ENCODE measurements around the gene LRRC14B.

The LRRC14B gene

DNA sequence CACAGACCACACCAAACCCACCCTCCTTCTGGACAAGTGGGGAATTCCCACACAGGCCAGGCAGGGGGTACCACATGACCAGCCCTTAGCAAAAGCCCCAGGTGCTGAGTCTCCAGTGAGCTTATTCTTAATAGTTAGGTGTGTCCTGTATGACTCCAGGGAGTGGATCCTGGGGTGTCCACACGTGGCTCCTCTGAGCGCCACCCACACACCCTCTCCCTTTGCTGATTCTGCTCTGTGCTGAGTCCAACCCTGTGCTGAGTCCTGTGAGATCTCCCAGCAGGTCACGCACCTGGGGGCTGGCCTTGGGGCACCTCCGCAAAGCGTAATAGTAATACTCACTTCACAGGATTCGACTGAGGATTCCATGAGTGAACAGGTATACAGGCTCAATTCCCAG lies 12.7 kb downstream of the LRRC14B start:
- Histone ChIP-seq H4K5ac (ENCODE audit: low read length) (no peak overlapping the region), H3K4me1 (ENCODE audit: control insufficient read depth, low read depth, low read length) (peaks cover 7% of the 10 kb centered on the region), H3K27me3 (ENCODE audit: insufficient read depth, low read length, poor library complexity) (no peaks in the 10 kb centered on the region), H3K18ac (ENCODE audit: low read length) (no peak overlapping the region), H3K4ac (ENCODE audit: low read depth, low read length) (no peak overlapping the region), H3K79me1 (ENCODE audit: low read length) (peaks cover 13% of the 10 kb centered on the region), H4K8ac (ENCODE audit: low read depth, low read length) (no peak overlapping the region), H2AK5ac (ENCODE audit: low read length) (no peak overlapping the region), H3K79me2 (ENCODE audit: control insufficient read depth, insufficient read depth, low read length) (peaks cover 9% of the 10 kb centered on the region), H2BK120ac (ENCODE audit: low read depth, low read length) (no peak overlapping the region), H3K56ac (ENCODE audit: low read length) (no peak overlapping the region), H2BK15ac (replicated peaks; ENCODE audit: low read depth) (no peak overlapping the region), H3K27ac (ENCODE audit: low read depth, low read length) (no peak overlapping the region), H3K23ac (ENCODE audit: low read length) (no peak overlapping the region), H2BK5ac (ENCODE audit: low read length) (no peak overlapping the region), H3K4me2 (ENCODE audit: low read length) (no peak overlapping the region), H3K4me3 (ENCODE audit: low read length) (no peak overlapping the region), H3K9ac (ENCODE audit: low read length) (no peak overlapping the region), H3K36me3 (ENCODE audit: control insufficient read depth, insufficient read depth, low read length) (peaks cover 2% of the 10 kb centered on the region)
- no peak for DNase-seq
- WGBS (ENCODE audit: extremely low coverage, insufficient coverage, low lambda C conversion rate), result no CpG with 5 or more reads among the region's 6 CpGs

DNA sequence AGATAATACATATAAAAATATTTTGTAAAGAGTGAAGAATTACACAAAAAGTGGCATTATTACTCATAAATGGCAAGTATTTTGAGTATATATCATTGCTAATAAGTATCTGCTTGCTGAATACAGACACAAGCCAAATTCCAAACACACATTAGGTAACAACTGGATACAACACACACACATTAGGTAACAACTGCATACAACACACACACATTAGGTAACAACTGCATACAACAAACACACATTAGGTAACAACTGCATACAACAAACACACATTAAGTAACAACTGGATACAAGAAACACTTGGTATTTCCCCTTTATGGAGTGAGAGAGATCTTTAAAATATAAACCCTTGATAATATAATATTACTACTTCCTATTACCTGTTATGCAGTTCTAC lies 13.2 kb downstream of the LRRC14B start:
- H3K4ac ChIP-seq (ENCODE audit: low read depth, low read length), result no peak overlapping the region
- H3K4me2 ChIP-seq (ENCODE audit: low read length), result no peak overlapping the region
- H2BK15ac ChIP-seq (replicated peaks; ENCODE audit: low read depth), result no peak overlapping the region
- H3K56ac ChIP-seq (ENCODE audit: low read length), result no peak overlapping the region
- peaks cover 2% of the 10 kb centered on the region for H3K36me3 ChIP-seq (ENCODE audit: control insufficient read depth, insufficient read depth, low read length)
- H3K27ac ChIP-seq (ENCODE audit: low read depth, low read length), result no peak overlapping the region
- H3K9ac ChIP-seq (ENCODE audit: low read length), result no peak overlapping the region
- H2AK5ac ChIP-seq (ENCODE audit: low read length), result no peak overlapping the region
- no peak overlapping the region for H3K18ac ChIP-seq (ENCODE audit: low read length)
- H3K79me1 ChIP-seq (ENCODE audit: low read length), result peaks cover 13% of the 10 kb centered on the region
- H3K79me2 ChIP-seq (ENCODE audit: control insufficient read depth, insufficient read depth, low read length), result peaks cover 9% of the 10 kb centered on the region
- no peak overlapping the region for H4K5ac ChIP-seq (ENCODE audit: low read length)
- peaks cover 7% of the 10 kb centered on the region for H3K4me1 ChIP-seq (ENCODE audit: control insufficient read depth, low read depth, low read length)
- H4K8ac ChIP-seq (ENCODE audit: low read depth, low read length), result no peak overlapping the region
- H3K27me3 ChIP-seq (ENCODE audit: insufficient read depth, low read length, poor library complexity), result no peaks in the 10 kb centered on the region
- no peak overlapping the region for H3K23ac ChIP-seq (ENCODE audit: low read length)
- DNase-seq, result no peak
- no peak overlapping the region for H3K4me3 ChIP-seq (ENCODE audit: low read length)
- no peak overlapping the region for H2BK120ac ChIP-seq (ENCODE audit: low read depth, low read length)
- no peak overlapping the region for H2BK5ac ChIP-seq (ENCODE audit: low read length)

DNA sequence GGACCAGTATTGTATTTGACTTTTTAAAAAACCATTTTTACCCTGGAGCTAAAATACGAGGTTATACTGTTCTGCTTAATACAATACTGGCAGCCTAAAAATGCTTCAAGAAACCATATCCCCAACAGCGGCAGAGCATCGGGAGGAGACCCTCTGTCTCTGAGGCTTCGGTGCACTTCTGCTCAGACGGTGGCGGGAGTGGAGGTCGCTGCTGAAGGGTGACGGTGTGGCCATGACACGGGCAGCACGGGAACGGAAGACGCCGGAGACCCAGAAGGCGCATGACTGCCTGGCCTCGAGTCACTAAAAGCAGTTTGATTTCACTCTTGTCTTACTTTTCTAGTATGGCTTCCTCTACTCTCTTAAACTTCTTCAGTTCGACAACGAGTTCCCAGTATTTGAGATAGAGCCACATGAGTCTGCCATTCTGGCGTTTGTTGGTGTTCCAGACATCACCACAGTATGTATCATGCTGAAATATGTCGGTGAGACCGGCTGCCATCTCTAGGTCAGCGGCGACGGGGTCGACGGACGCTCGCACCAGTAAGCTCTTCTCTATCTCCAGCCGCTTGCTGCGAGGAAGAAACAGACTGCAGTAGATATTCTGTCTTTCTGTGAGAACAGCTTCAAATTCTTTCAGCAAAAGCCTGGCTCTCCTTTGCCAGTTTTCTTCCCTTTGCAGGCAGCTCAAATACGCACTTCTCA lies 13.8 kb downstream of the LRRC14B start:
- no CpG with 5 or more reads among the region's 30 CpGs for WGBS (ENCODE audit: extremely low coverage, insufficient coverage, low lambda C conversion rate)
- DNase-seq, result no peak
- Histone ChIP-seq H3K56ac (ENCODE audit: low read length) (no peak overlapping the region), H4K5ac (ENCODE audit: low read length) (no peak overlapping the region), H3K79me1 (ENCODE audit: low read length) (peaks cover 15% of the 10 kb centered on the region), H3K23ac (ENCODE audit: low read length) (no peak overlapping the region), H2BK120ac (ENCODE audit: low read depth, low read length) (no peak overlapping the region), H3K4me3 (ENCODE audit: low read length) (no peak overlapping the region), H3K4me2 (ENCODE audit: low read length) (no peak overlapping the region), H3K4me1 (ENCODE audit: control insufficient read depth, low read depth, low read length) (peaks cover 7% of the 10 kb centered on the region), H3K4ac (ENCODE audit: low read depth, low read length) (no peak overlapping the region), H3K27me3 (ENCODE audit: insufficient read depth, low read length, poor library complexity) (no peaks in the 10 kb centered on the region), H2AK5ac (ENCODE audit: low read length) (no peak overlapping the region), H3K79me2 (ENCODE audit: control insufficient read depth, insufficient read depth, low read length) (peaks cover 14% of the 10 kb centered on the region), H2BK5ac (ENCODE audit: low read length) (no peak overlapping the region), H3K36me3 (ENCODE audit: control insufficient read depth, insufficient read depth, low read length) (peaks cover 2% of the 10 kb centered on the region), H2BK15ac (replicated peaks; ENCODE audit: low read depth) (no peak overlapping the region), H3K9ac (ENCODE audit: low read length) (no peak overlapping the region), H4K8ac (ENCODE audit: low read depth, low read length) (no peak overlapping the region), H3K18ac (ENCODE audit: low read length) (no peak overlapping the region), H3K27ac (ENCODE audit: low read depth, low read length) (no peak overlapping the region)

DNA sequence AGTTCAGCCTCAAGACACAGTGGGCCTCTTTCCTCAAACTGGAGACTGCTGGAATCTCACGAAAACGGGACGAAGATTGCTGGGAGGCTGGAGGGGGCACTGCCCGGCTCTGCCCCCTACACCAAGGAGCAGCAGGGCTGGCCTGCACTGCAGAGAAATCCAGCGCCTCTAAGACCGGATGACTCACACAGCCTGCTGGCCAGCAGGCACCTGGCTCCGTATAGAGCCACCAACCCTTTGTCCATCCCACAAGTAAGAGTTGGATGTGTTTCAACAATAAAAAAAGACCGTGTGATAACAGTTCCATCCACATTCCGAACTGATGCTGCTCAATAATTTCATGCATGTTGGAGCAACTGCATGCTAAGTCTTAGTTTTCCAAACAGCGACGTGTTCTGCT lies 15.1 kb downstream of the LRRC14B start:
- no peak overlapping the region for H2AK5ac ChIP-seq (ENCODE audit: low read length)
- peaks cover 16% of the 10 kb centered on the region for H3K79me2 ChIP-seq (ENCODE audit: control insufficient read depth, insufficient read depth, low read length)
- no peak overlapping the region for H3K4ac ChIP-seq (ENCODE audit: low read depth, low read length)
- no peak overlapping the region for H2BK120ac ChIP-seq (ENCODE audit: low read depth, low read length)
- WGBS (ENCODE audit: extremely low coverage, insufficient coverage, low lambda C conversion rate), result no CpG with 5 or more reads among the region's 11 CpGs
- no peak overlapping the region for H3K23ac ChIP-seq (ENCODE audit: low read length)
- H3K18ac ChIP-seq (ENCODE audit: low read length), result no peak overlapping the region
- peaks cover 2% of the 10 kb centered on the region for H3K36me3 ChIP-seq (ENCODE audit: control insufficient read depth, insufficient read depth, low read length)
- peaks cover 7% of the 10 kb centered on the region for H3K4me1 ChIP-seq (ENCODE audit: control insufficient read depth, low read depth, low read length)
- H3K4me2 ChIP-seq (ENCODE audit: low read length), result no peak overlapping the region
- no peak overlapping the region for H2BK15ac ChIP-seq (replicated peaks; ENCODE audit: low read depth)
- DNase-seq, result no peak
- no peak overlapping the region for H2BK5ac ChIP-seq (ENCODE audit: low read length)
- no peak overlapping the region for H4K5ac ChIP-seq (ENCODE audit: low read length)
- H3K9ac ChIP-seq (ENCODE audit: low read length), result no peak overlapping the region
- H3K56ac ChIP-seq (ENCODE audit: low read length), result no peak overlapping the region
- no peaks in the 10 kb centered on the region for H3K27me3 ChIP-seq (ENCODE audit: insufficient read depth, low read length, poor library complexity)
- H3K79me1 ChIP-seq (ENCODE audit: low read length), result peaks cover 16% of the 10 kb centered on the region
- no peak overlapping the region for H3K4me3 ChIP-seq (ENCODE audit: low read length)
- no peak overlapping the region for H4K8ac ChIP-seq (ENCODE audit: low read depth, low read length)
- no peak overlapping the region for H3K27ac ChIP-seq (ENCODE audit: low read depth, low read length)

DNA sequence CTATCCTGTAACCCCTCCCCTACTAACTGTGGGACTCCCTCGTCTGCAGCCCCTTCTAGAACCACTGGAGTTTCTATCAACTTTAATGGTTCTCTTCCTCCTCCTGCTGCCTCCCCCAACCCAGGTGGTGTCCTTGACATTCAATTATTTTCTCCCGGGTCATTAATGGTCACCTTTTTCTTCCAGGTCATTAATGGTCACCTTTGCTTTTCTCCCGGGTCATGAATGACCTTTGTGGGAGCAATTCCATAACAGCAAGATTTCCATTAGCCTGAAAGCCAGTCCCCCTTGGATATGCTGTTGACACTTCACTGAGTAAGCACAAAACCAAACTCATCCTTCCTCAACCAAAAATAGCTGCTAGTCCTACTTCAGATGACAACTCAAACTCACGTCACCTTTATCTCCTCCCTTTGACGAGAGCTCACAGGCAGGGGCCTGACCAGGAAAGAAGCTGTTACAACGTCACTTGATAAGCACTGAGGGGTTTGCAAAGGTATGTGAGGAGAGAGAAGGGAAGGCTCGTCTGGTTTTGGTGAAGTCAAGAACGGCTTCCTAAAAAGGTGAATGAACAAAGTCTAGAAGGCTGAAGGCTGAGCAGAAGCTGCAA lies 15.7 kb downstream of the LRRC14B start:
- Histone ChIP-seq H3K4me1 (ENCODE audit: control insufficient read depth, low read depth, low read length) (peaks cover 7% of the 10 kb centered on the region), H3K4me3 (ENCODE audit: low read length) (no peak overlapping the region), H3K79me2 (ENCODE audit: control insufficient read depth, insufficient read depth, low read length) (peaks cover 16% of the 10 kb centered on the region), H2AK5ac (ENCODE audit: low read length) (no peak overlapping the region), H3K4ac (ENCODE audit: low read depth, low read length) (no peak overlapping the region), H3K18ac (ENCODE audit: low read length) (no peak overlapping the region), H3K36me3 (ENCODE audit: control insufficient read depth, insufficient read depth, low read length) (peaks cover 2% of the 10 kb centered on the region), H3K23ac (ENCODE audit: low read length) (no peak overlapping the region), H2BK120ac (ENCODE audit: low read depth, low read length) (no peak overlapping the region), H4K5ac (ENCODE audit: low read length) (no peak overlapping the region), H2BK15ac (replicated peaks; ENCODE audit: low read depth) (no peak overlapping the region), H3K9ac (ENCODE audit: low read length) (no peak overlapping the region), H3K27me3 (ENCODE audit: insufficient read depth, low read length, poor library complexity) (no peaks in the 10 kb centered on the region), H4K8ac (ENCODE audit: low read depth, low read length) (no peak overlapping the region), H3K4me2 (ENCODE audit: low read length) (no peak overlapping the region), H2BK5ac (ENCODE audit: low read length) (no peak overlapping the region), H3K27ac (ENCODE audit: low read depth, low read length) (no peak overlapping the region), H3K79me1 (ENCODE audit: low read length) (peaks cover 14% of the 10 kb centered on the region), H3K56ac (ENCODE audit: low read length) (no peak overlapping the region)
- WGBS (ENCODE audit: extremely low coverage, insufficient coverage, low lambda C conversion rate), result no CpG with 5 or more reads among the region's 8 CpGs
- peak; percentile 71 for DNase-seq

DNA sequence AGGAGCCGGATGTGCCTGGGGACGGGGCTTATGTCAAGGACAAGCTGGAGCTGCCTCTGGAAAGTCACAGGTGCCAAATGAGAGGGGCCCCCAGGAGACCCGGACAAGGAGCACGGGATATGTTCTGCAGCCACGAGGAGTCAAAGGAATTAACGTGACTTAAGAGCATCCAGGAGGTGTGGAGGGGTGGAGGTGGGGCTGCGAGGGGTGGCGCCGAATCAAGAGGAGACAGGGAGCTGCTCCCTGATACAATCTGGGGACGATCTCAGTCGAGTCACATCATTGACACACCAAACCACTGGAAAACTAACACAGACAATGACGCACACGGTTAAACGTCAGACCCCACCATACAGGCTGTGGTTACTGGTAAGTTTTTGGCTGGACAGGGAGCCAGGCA lies 16.3 kb downstream of the LRRC14B start:
- no peak overlapping the region for H2BK120ac ChIP-seq (ENCODE audit: low read depth, low read length)
- no peak overlapping the region for H3K56ac ChIP-seq (ENCODE audit: low read length)
- no peak overlapping the region for H4K5ac ChIP-seq (ENCODE audit: low read length)
- H3K27ac ChIP-seq (ENCODE audit: low read depth, low read length), result no peak overlapping the region
- peaks cover 16% of the 10 kb centered on the region for H3K79me2 ChIP-seq (ENCODE audit: control insufficient read depth, insufficient read depth, low read length)
- peak; percentile 14 for DNase-seq
- no peak overlapping the region for H2BK5ac ChIP-seq (ENCODE audit: low read length)
- H3K4ac ChIP-seq (ENCODE audit: low read depth, low read length), result no peak overlapping the region
- no peak overlapping the region for H4K8ac ChIP-seq (ENCODE audit: low read depth, low read length)
- no peak overlapping the region for H3K4me3 ChIP-seq (ENCODE audit: low read length)
- no peak overlapping the region for H3K18ac ChIP-seq (ENCODE audit: low read length)
- H3K4me2 ChIP-seq (ENCODE audit: low read length), result no peak overlapping the region
- H3K27me3 ChIP-seq (ENCODE audit: insufficient read depth, low read length, poor library complexity), result no peaks in the 10 kb centered on the region
- no peak overlapping the region for H2BK15ac ChIP-seq (replicated peaks; ENCODE audit: low read depth)
- H3K4me1 ChIP-seq (ENCODE audit: control insufficient read depth, low read depth, low read length), result peaks cover 7% of the 10 kb centered on the region
- peaks cover 2% of the 10 kb centered on the region for H3K36me3 ChIP-seq (ENCODE audit: control insufficient read depth, insufficient read depth, low read length)
- H2AK5ac ChIP-seq (ENCODE audit: low read length), result no peak overlapping the region
- H3K79me1 ChIP-seq (ENCODE audit: low read length), result peaks cover 14% of the 10 kb centered on the region
- H3K9ac ChIP-seq (ENCODE audit: low read length), result no peak overlapping the region
- WGBS (ENCODE audit: extremely low coverage, insufficient coverage, low lambda C conversion rate), result no CpG with 5 or more reads among the region's 14 CpGs
- no peak overlapping the region for H3K23ac ChIP-seq (ENCODE audit: low read length)

Data from mesendoderm (in vitro differentiated cells).